ENCODE data around the gene FUT4.
"Not testable (repeated sequence)": the region's sequence is repeated elsewhere in the genome, so short reads cannot be mapped to it uniquely, and the experiment has no call there.

Gene FUT4

DNA sequence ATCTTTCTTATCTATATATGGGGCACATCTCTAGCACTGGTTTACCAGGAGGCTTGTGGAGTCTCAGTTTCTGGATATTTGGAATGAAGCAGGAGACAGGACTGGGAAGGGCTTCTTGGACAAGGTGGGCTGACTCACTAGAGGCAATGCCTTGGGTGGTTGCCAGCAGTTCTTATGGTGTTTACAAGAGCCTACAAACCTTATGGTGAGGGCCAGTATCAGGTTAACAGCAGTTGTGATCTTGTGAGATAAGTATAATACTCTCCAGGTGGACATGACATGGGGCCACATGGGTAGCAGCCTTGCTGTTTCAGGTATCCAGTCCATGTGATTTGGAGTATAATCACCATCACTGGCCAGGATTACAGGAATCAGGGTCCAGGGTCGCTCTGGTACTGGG lies 10.2 kb downstream of the FUT4 start:
- no peak overlapping the region for H3K4me3 ChIP-seq (ENCODE audit: low read depth, low read length)
- DNase-seq (ENCODE audit: low read depth), result no peak
- TF ChIP-seq, protein P1, sequence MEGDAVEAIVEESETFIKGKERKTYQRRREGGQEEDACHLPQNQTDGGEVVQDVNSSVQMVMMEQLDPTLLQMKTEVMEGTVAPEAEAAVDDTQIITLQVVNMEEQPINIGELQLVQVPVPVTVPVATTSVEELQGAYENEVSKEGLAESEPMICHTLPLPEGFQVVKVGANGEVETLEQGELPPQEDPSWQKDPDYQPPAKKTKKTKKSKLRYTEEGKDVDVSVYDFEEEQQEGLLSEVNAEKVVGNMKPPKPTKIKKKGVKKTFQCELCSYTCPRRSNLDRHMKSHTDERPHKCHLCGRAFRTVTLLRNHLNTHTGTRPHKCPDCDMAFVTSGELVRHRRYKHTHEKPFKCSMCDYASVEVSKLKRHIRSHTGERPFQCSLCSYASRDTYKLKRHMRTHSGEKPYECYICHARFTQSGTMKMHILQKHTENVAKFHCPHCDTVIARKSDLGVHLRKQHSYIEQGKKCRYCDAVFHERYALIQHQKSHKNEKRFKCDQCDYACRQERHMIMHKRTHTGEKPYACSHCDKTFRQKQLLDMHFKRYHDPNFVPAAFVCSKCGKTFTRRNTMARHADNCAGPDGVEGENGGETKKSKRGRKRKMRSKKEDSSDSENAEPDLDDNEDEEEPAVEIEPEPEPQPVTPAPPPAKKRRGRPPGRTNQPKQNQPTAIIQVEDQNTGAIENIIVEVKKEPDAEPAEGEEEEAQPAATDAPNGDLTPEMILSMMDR (IDR thresholded peaks at IDR 0.05; ENCODE audit: control insufficient read depth, extremely low read depth, insufficient read depth), result no peak

DNA sequence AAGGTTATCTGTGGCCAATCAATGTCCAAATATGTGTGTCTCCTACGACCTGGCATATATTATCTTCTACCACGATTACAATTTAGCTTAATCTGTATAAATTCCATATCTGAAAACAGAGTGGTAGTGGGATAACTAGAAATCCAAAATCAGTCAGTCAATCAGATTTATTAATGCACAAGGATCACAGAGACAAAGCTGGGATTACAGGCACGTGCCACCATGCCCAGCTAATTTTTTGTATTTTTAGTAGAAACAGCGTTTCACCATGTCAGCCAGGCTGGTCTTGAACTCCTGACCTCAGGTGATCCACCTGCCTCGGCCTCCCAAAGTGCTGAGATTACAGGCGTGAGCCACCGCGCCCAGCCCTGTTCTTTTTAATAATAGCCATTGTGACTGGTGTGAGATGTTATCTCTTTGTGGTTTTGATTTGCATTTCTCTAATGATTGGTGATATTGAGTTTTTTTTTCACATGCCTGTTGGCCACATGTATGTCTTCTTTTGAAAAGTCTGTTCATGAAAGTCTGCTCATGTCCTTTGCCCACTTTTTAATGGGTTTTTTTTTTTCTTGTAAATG lies 12.1 kb downstream of the FUT4 start:
- not testable (repeated sequence) for H3K4me3 ChIP-seq (ENCODE audit: low read depth, low read length)

GRCh38 chr11:94557421-94557820 lies 13.7 kb downstream of the FUT4 start:
- H3K4me3 ChIP-seq (ENCODE audit: low read depth, low read length), result no peak overlapping the region
- DNase-seq (ENCODE audit: low read depth), result no peak
- TF ChIP-seq, protein P1 (IDR thresholded peaks at IDR 0.05; ENCODE audit: control insufficient read depth, extremely low read depth, insufficient read depth), result no peak

More for the DNA sequence above, 12.1 kb downstream of the FUT4 start:
- DNase-seq (ENCODE audit: low read depth), result not testable (repeated sequence)

GRCh38 chr11:94557992-94558391 lies 14.3 kb downstream of the FUT4 start:
- no peak overlapping the region for H3K4me3 ChIP-seq (ENCODE audit: low read depth, low read length)
- TF ChIP-seq, protein P1 (IDR thresholded peaks at IDR 0.05; ENCODE audit: control insufficient read depth, extremely low read depth, insufficient read depth), result no peak
- no peak for DNase-seq (ENCODE audit: low read depth)

GRCh38 chr11:94558468-94558867 lies 14.7 kb downstream of the FUT4 start:
- DNase-seq (ENCODE audit: low read depth), result no peak
- H3K4me3 ChIP-seq (ENCODE audit: low read depth, low read length), result no peak overlapping the region
- TF ChIP-seq, protein P1 (IDR thresholded peaks at IDR 0.05; ENCODE audit: control insufficient read depth, extremely low read depth, insufficient read depth), result no peak

- TF ChIP-seq, protein P1 (IDR thresholded peaks at IDR 0.05; ENCODE audit: control insufficient read depth, extremely low read depth, insufficient read depth), result no peak
- DNase-seq (ENCODE audit: low read depth), result no peak
- no peak overlapping the region for H3K4me3 ChIP-seq (ENCODE audit: low read depth, low read length)
Observed at GRCh38 chr11:94558932-94559331, 15.2 kb downstream of the FUT4 start.

- H3K4me3 ChIP-seq (ENCODE audit: low read depth, low read length), result no peak overlapping the region
- DNase-seq (ENCODE audit: low read depth), result no peak
- TF ChIP-seq, protein P1 (IDR thresholded peaks at IDR 0.05; ENCODE audit: control insufficient read depth, extremely low read depth, insufficient read depth), result no peak
Observed at GRCh38 chr11:94559361-94559760, 15.6 kb downstream of the FUT4 start.

Data from LNCaP clone FGC (cell line).